ENCODE results near the gene LRRC2. TPM values are rescaled to one million over a fixed set of nuclear protein-coding genes. Genes with fewer than 3 reads are reported as not detected.

LRRC2 gene
- total RNA-seq, 1 experiment from 2014 or later: 0.26 TPM

DNA sequence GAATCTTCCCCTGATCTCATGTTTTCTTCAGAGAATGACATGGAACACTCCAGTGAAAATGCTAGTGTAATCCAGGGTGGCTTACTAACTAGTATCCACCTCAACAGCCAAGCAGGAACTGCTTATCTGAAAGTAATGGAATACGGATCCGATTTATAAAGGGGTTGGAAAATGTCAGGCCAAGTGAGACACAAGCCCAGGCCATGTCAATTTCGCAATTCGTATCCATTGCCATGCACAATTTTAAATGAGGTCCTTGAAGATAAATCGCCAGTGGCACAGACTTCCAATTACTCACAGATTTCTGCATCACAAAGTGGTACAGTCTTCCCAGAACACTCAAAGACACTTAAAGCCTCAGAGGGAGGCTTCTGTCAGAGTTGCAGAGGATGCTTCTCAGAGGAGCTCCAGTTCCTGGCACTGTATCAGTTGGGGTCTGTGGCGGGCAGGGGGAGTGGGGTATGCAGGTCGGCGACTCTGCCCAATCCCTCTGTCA, 29.8 kb upstream of the LRRC2 start:
- no peak for ATAC-seq
- ChIA-PET CTCF (no interaction called here), POLR2A (ENCODE audit: unreplicated experiment) (no interaction called here)
- Histone ChIP-seq H3K27ac (ENCODE audit: low read length) (no peak overlapping the region), H3K27me3 (ENCODE audit: low read length) (no peaks in the 10 kb centered on the region), H3K9me3 (ENCODE audit: low read length) (no peaks in the 10 kb centered on the region), H3K4me2 (ENCODE audit: low read length) (no peak overlapping the region), H3K4me1 (ENCODE audit: insufficient read depth, low read length) (0 out of 2 replicates have a peak, but pooled peaks cover 8% of the 10 kb centered on the region), H3K4me3 (ENCODE audit: low read length) (no peak overlapping the region), H3K9me2 (replicated peaks; ENCODE audit: low read length) (no peaks in the 10 kb centered on the region), H3K9ac (ENCODE audit: low read length) (no peak overlapping the region), H3K36me3 (ENCODE audit: low read depth, low read length) (no peaks in the 10 kb centered on the region), H3F3A (ENCODE audit: low read length, unreplicated experiment) (no peaks in the 10 kb centered on the region), H3K79me2 (ENCODE audit: low read length) (no peaks in the 10 kb centered on the region), H2AFZ (ENCODE audit: low read length) (no peak overlapping the region), H4K20me1 (ENCODE audit: low read length) (no peaks in the 10 kb centered on the region)
- TF ChIP-seq, protein P1, sequence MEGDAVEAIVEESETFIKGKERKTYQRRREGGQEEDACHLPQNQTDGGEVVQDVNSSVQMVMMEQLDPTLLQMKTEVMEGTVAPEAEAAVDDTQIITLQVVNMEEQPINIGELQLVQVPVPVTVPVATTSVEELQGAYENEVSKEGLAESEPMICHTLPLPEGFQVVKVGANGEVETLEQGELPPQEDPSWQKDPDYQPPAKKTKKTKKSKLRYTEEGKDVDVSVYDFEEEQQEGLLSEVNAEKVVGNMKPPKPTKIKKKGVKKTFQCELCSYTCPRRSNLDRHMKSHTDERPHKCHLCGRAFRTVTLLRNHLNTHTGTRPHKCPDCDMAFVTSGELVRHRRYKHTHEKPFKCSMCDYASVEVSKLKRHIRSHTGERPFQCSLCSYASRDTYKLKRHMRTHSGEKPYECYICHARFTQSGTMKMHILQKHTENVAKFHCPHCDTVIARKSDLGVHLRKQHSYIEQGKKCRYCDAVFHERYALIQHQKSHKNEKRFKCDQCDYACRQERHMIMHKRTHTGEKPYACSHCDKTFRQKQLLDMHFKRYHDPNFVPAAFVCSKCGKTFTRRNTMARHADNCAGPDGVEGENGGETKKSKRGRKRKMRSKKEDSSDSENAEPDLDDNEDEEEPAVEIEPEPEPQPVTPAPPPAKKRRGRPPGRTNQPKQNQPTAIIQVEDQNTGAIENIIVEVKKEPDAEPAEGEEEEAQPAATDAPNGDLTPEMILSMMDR (conservative IDR thresholded peaks at IDR 0.05; ENCODE audit: low read depth, low read length): no peak
- DNase-seq: no peak
- intact Hi-C loops (cut with micrococcal nuclease): loop anchor here (2.0 kb wide), 1 partner anchor 35 kb away; no protein-coding TSS in a partner anchor
- no TSS peak for BruUV-seq (replicated peaks)

DNA sequence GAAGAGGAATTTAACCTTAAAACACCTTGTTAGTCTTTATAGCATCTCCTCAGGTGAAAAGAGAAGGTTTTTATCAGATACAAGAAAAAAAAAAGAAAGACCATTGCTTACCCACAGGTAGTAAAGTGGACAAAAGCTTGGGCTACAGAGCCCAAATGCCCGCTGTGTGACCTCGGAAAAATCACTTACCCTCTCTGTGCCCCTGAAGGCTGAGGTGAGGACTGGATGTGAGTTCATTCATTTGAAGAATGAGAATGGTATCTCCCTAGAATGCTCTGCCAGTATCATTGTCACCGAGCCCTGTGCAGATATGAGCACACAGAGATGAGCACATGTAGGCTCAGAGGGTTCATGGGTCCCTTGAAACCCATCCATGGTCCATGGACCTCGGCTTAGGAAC, 28.6 kb upstream of the LRRC2 start:
- no peak for ATAC-seq
- no peak overlapping the region for H3K4me2 ChIP-seq (ENCODE audit: low read length)
- no peaks in the 10 kb centered on the region for H3F3A ChIP-seq (ENCODE audit: low read length, unreplicated experiment)
- H3K9me3 ChIP-seq (ENCODE audit: low read length): no peaks in the 10 kb centered on the region
- H3K36me3 ChIP-seq (ENCODE audit: low read depth, low read length): no peaks in the 10 kb centered on the region
- H3K9me2 ChIP-seq (replicated peaks; ENCODE audit: low read length): no peaks in the 10 kb centered on the region
- H3K4me1 ChIP-seq (ENCODE audit: insufficient read depth, low read length): 0 out of 2 replicates have a peak, but pooled peaks cover 8% of the 10 kb centered on the region
- no peak overlapping the region for H3K4me3 ChIP-seq (ENCODE audit: low read length)
- TF ChIP-seq EZH2phosphoT487 (IDR thresholded peaks at IDR 0.05; ENCODE audit: borderline replicate concordance, low read length) (no peak), EZH2 (IDR thresholded peaks at IDR 0.05; ENCODE audit: low read length, unreplicated experiment) (no peak)
- TF ChIP-seq, protein P1 (conservative IDR thresholded peaks at IDR 0.05; ENCODE audit: low read depth, low read length): no peak
- no peak for DNase-seq
- no peaks in the 10 kb centered on the region for H3K79me2 ChIP-seq (ENCODE audit: low read length)
- intact Hi-C loops (cut with micrococcal nuclease): loop anchor here (2.0 kb wide), 1 partner anchor 36 kb away; no protein-coding TSS in a partner anchor
- no TSS peak for BruUV-seq (replicated peaks)
- H2AFZ ChIP-seq (ENCODE audit: low read length): no peak overlapping the region
- no peaks in the 10 kb centered on the region for H4K20me1 ChIP-seq (ENCODE audit: low read length)
- ChIA-PET CTCF (no interaction called here), POLR2A (ENCODE audit: unreplicated experiment) (no interaction called here)
- H3K27ac ChIP-seq (ENCODE audit: low read length): no peak overlapping the region
- no peaks in the 10 kb centered on the region for H3K27me3 ChIP-seq (ENCODE audit: low read length)
- H3K9ac ChIP-seq (ENCODE audit: low read length): no peak overlapping the region

DNA sequence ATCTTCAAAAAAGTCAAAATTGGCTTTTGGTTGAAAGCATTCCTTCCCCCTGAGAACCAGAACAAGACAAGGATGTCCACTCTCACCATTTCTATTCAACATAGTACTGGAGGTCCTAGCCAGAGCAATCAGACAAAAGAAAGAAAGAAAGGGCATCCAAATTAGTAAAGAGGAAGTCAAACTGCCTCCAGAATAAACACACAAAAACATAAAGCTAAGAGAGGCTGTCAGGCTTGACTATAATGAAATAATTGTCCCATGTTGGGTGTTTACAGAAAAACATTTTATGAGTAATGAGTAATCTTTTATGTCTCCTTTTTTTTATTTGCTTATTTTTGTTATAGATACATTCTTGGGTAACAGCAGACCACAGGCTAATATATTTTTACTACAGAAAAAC, 27.9 kb upstream of the LRRC2 start:
- peak; percentile 33 for DNase-seq
- no peaks in the 10 kb centered on the region for H3K9me3 ChIP-seq (ENCODE audit: low read length)
- 0 out of 2 replicates have a peak, but pooled peaks cover 8% of the 10 kb centered on the region for H3K4me1 ChIP-seq (ENCODE audit: insufficient read depth, low read length)
- peak; percentile 84 for ATAC-seq
- H3K27ac ChIP-seq (ENCODE audit: low read length): no peak overlapping the region
- no TSS peak for BruUV-seq (replicated peaks)
- no peaks in the 10 kb centered on the region for H3K9me2 ChIP-seq (replicated peaks; ENCODE audit: low read length)
- H3K79me2 ChIP-seq (ENCODE audit: low read length): no peaks in the 10 kb centered on the region
- no peak overlapping the region for H2AFZ ChIP-seq (ENCODE audit: low read length)
- H3K27me3 ChIP-seq (ENCODE audit: low read length): no peaks in the 10 kb centered on the region
- H4K20me1 ChIP-seq (ENCODE audit: low read length): no peaks in the 10 kb centered on the region
- CTCF ChIA-PET: interaction anchor here (0.8 to 1.0 kb wide), 2 partner anchors 36 to 106 kb away, joined by 3 read pairs; no protein-coding TSS in a partner anchor
- intact Hi-C loops (cut with micrococcal nuclease): loop anchor here (2.0 kb wide), 1 partner anchor 37 kb away; no protein-coding TSS in a partner anchor
- no peak overlapping the region for H3K9ac ChIP-seq (ENCODE audit: low read length)
- H3K4me3 ChIP-seq (ENCODE audit: low read length): no peak overlapping the region
- H3K36me3 ChIP-seq (ENCODE audit: low read depth, low read length): no peaks in the 10 kb centered on the region
- H3K4me2 ChIP-seq (ENCODE audit: low read length): no peak overlapping the region
- POLR2A ChIA-PET (ENCODE audit: unreplicated experiment): no interaction called here
- H3F3A ChIP-seq (ENCODE audit: low read length, unreplicated experiment): no peaks in the 10 kb centered on the region
- no peak for TF ChIP-seq EZH2phosphoT487 (IDR thresholded peaks at IDR 0.05; ENCODE audit: borderline replicate concordance, low read length)
- TF ChIP-seq EZH2 (IDR thresholded peaks at IDR 0.05; ENCODE audit: low read length, unreplicated experiment): no peak
- TF ChIP-seq, protein P1 (conservative IDR thresholded peaks at IDR 0.05; ENCODE audit: low read depth, low read length): no peak

Data from PC-3 (cell line).